GM19395 (cell line): Measurements from ENCODE around the gene GSTO2.

Experiments used
- ATAC-seq: cut with Tn5 transposase; IDR thresholded peaks from one replicate; pipeline ENCODE4 v1.9.1; 2021; ENCODE audit warnings: mild to moderate bottlenecking, moderate library complexity; ENCODE audit not compliant: unreplicated experiment

GSTO2 gene

DNA sequence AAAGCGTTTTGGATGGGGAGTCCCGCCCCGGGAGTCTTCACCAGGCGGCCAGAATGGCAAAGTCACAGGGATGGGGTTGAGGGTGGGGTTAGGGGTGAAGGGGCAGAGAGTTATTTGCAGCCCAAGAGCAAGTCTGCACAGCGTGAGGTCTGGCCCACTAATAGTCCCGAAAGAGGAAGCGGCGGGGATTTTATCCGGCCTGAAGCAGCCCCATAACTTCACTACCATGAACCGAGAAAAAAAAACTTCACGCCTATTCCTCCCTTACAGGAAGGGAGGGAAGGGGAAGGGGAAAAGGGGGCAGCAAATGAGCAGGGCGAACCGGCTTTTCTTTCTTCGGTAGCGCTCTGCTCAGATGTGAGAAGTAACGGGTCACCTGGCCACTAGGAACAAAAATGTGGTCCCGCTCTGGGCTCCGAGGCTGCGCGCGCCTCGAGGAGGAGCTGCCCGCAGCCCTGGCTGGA lies 68.6 kb downstream of the GSTO2 start:
- peak; percentile 52 for ATAC-seq

DNA sequence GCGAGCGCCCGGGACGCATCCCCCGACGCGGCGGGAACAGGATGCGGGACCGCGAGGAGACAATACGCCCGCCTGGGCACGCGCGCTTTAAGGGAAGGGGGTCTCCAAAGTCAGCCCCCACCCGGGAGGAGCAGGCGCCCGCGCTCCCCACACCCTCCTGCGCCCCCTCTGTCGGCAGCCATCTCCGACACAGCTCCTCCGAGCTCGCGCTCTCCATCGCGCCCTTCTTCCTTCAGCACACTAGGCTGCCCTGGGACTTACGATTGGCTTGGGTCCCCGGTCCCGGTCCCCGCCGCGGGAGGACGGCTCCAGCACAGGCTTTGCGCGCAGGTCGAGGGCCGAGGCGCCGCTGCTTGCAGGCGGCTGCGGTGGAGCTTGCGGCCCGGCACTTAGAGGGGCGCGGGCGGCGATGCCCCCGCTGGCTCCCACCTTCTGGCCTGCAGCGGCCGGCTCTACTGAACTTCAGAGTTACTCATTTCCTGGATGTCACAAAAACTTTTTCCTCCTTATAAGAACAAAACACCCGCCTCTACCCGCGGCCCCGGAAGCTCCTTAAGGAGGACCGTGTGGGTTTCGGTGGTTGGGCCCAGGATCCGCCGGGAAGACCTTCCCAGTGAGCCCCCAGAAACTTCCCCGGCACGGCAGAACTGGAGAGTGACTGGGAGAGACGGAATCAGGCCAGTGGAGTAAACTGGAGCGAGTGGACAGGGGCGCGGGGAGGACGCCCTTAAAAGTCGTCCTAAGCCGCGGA lies 69.2 kb downstream of the GSTO2 start, which contains the start of gene ITPRIP:
Gene ITPRIP, minus strand, starts transcription at position 481 of the 751 bp plus-strand sequence. CDS start 22,414 bp downstream, outside the sequence.
- ATAC-seq = peak; percentile 73

DNA sequence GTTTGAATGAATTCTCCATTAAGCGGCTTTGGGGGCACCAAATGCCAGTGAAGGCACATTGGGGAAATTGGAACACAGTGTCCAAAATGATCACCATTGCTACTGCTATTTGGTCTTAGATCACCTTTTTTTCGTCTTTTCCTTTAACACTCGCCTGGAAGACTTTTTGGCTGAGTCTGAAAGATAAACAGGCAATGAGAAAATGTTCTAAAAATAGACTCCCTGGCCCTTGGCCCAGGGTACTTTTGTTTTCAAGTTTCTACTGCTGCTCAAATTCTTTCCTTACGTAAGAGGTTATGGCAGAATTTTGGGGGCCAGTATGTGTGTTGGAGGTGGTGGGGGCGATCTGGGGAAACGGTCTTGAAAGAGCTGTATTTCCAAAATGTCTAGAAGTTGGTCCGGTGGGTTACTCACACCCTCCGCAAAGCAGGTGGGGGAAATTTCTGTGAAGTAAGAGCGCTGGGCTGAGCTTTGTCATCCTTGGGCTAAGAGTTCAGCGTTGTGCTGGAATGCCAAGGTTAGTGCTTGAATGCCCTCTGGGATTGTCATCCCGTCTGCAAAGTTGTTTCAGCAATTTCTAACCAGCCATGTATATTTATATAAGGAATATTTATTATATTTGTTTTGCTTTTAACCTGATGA lies 70.6 kb downstream of the GSTO2 start:
- no peak for ATAC-seq

DNA sequence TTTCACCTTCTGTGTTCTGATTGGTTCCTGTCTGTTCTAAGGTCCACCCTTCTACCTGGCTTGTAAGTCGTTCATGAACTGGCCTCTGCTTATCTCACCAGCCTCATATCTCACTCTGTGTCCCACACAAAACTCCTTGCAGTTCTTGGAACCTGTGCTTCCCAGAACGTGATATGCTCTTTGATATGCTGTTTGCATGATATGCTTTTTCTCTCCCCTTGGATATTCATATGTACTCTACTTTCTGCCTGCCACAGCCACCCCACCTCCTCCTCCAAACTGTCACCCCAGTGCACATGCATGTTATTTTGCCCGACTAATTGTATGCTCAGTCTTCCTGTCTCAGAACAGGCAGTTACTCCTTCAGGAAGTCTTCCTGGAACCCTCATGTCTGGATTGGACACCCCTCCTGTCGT lies 71.1 kb downstream of the GSTO2 start:
- ATAC-seq = no peak

DNA sequence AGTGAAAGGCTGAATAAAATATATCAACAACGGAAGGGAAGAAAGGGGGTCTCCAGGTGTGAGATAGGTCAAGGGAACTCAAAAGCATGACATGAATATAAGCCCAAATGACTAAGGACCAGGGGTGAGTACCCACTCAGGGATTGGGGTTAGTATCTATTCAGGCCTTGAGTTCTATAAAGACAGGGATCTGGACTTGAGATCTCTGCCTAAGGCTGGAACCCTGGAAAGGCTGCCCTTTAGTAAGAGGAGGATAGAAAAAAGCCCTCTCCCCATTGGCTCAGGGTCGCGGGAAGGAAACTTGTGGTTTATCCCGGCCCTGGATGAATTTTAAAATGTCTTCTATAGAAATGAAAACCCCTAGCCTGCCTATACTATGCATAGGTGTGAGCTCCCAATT lies 71.7 kb downstream of the GSTO2 start:
- no peak for ATAC-seq

DNA sequence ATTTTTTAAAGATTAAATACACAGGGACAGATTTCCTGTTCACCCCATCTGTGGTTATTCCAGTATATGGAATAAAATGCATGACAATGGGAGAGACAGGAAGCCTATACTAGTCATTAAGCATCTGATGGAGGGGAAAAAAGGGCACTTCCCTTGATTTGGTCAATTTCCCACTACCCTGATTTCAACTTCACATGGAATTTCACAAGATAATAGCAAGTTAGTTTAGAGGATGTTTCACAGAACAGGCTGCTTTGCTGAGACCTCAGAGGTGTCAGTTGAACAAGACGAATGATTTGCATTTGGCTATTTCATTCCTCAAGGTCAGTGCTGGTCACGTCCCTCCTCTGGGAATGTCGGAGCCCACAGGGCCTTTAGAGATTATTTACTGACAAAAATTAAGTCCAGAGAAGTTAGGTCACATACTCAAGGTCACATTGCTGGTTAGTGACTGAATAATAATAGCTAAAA lies 74.0 kb downstream of the GSTO2 start:
- ATAC-seq = no peak

DNA sequence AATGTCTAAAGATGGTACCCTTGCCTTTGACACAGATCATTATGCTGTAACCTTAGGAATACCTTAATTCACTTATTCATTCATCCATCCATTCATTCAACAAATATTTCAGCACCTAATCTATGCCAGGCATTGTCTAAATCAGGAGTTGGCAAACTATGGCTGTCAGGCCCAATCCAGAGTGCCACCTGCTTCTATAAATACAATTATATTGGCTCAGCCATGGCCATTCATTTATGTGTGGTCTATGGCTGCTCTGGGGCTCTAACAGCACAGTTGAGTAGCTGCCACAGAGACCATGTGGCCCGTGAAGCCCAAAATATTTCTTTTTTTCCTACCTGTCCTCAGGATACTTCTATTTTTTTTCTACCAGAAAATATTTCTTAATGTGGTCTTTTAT lies 75.2 kb downstream of the GSTO2 start:
- ATAC-seq = no peak

DNA sequence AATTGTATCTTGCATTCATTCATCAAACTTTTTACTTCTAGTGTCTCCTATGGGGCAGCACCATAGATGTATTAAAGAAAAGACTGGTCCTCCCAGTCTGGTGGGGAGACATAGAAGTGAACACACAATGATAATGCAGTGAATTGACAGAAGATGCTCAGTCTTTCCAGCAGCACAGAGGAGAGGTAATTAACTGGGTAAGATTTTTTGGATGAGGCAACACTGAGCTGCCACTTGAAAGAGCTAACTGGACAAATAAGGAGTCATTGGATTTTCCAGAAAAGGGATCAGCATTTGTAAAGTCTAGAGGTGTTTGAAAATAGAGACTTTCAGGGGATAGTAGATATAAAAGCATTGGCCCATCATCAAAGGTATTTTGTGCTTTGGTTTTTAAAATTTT lies 76.5 kb downstream of the GSTO2 start:
- no peak for ATAC-seq

DNA sequence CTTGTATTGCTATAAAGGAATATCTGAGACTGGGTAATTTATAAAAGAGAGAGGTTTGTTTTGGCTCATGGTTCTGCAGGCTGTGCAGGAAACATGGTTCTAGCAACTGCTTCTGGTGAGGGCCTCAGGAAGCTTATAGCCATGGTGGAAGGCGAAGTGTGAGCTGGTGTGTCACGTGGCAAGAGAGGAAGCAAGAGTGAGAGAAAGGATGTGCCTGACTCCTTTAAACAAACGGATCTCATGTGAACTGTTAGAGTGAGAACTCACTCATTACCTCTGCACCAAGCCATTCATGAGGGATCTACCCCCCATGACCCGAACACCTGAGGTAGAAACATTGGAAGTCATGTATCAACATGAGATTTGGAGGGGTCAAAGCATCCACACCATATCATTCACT lies 77.0 kb downstream of the GSTO2 start:
- no peak for ATAC-seq

DNA sequence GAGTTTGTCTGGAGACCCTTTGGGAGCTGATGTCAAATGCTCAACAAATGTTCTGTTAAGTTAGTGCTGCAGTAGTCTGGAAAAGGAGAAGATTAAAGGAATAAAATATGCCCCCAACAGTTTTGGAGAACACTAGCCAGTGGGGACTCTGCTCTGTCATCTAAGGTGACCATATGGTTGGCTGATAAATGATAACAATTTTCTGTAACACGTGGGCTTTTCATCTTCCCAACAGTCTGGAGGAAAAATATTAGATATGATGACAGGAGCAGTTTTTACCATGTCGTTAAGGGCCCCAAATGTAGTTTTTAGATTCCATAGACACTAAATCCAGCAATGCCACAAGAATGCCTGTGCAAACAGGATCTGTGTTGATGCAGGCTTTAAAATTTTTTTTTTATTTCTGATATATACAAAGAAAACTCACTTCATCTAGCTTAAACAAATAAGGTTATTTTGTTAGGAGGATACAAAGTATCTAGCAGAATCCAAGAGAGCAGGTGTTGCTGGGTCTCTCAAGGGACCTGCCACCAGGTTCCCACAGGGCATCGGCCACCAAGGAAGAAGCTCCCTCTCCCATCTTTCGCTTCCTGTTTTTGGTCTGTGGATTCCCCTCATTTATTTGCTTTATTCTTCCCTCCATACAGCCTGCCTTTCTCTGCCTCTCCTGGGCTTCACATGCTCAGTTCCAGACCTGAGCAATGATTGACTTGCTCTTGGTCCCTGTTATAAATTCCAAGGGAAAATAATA lies 78.5 kb downstream of the GSTO2 start:
- ATAC-seq = no peak

DNA sequence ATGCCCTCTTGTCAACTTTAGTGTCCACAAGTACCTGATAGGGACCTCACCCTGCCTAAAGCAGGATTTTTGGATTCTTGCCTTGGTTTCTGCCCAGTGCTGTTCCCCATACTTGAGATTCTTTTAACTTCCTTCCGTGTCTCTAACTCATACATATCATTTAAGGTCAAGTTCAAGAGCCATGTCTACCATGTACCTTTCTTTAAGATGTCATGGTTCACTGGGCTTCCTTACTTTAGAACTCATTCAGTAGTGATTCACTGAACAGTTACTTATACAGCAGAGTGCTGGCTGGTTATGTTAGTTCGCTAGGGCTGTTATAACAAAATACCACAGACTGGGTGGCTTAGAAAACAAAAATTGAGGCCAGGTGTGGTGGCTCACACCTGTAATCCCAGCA lies 79.6 kb downstream of the GSTO2 start:
- ATAC-seq = no peak

DNA sequence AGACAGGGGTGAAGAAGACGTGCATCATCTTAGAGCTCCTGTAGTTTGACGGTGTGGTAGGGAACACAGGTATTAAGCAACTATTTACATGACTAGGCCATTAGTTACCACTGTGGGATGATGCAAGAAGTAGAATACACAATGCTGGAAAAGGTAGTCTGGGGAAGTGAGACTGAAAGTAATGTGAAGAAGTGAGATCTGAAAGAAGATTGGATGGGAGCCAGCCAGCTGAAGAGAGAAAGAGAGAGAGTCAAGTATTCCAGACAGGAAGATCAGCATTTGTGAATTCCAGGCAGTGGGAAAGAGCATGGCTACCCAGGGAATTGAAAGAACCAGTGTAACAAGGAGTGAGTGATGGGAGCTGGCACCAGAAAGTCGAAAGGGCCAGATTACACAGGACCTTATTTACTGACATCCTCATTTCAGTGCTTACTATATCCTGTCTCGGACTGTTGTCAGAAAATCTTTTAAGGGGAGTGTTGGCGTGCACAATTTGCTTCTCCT lies 80.7 kb downstream of the GSTO2 start:
- peak; percentile 60 for ATAC-seq

DNA sequence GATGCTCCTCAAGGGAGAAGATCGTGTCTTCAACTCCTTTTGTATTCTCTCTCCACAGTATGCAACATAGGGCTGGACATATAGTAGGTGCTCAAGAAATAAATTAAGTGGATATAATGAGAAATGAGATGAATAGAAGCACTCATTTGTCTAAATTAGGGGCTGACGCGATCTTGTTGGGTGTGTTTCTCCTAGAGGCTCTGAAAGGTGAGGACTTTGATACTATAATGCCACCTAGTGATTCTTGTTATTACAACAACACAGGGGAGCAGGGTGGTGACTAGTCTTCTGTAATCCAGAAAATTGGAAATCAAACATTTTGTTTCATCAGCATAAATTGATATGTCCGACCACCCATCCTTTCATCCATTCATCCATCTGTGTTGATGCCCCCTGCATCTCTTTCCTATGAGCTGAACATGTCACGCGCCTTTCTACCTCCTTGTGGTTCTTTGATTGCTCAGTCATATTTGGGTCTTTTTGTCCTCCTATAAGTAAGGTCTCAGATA lies 81.2 kb downstream of the GSTO2 start:
- peak; percentile 55 for ATAC-seq

DNA sequence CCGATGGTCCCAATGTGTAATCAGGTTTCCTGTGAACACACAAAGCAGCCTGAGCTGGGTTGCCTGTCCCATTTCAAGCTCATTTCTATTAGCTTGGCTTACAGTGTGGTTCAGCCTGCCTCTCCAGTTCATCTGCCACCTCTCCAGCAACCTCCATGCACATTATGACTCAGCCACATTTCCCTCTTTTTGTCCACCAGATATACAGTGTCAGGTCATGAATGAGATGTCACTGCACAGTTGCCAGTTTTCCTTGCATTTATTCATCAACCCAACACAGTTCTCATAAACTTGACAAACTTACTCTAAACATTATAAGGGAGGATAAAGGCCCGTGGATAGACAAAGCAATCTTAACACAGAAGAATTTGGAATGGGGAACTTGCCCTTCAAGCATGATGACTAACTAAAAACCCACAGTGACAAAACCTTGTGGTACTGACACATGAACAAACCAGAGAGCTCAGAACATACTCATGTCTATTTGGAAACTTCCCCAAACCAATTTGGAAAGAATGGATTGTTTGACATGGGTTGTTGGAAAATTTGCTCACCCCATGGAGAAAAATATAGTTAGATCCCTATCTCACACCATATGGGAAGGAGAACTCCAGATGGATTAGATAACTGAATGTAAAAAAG lies 82.2 kb downstream of the GSTO2 start:
- no peak for ATAC-seq

DNA sequence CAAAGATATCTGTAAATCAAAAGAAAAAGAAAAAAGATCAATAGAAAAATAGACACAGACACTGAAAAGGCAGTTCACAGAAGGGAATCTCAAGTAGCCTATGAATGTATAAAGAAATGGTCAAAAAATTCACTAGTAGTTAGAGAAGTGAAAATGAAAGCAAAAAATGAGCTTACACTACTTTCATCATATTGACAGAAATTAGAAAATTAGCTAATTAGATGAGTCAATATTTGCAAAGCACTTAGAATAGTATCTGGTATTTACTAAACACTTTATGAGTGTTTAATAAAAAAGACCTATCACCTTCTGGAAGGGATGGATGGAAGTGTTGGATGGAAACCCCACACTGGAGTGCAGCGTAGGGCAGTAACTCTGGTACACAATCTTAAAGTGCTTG lies 82.9 kb downstream of the GSTO2 start:
- peak; percentile 23 for ATAC-seq

DNA sequence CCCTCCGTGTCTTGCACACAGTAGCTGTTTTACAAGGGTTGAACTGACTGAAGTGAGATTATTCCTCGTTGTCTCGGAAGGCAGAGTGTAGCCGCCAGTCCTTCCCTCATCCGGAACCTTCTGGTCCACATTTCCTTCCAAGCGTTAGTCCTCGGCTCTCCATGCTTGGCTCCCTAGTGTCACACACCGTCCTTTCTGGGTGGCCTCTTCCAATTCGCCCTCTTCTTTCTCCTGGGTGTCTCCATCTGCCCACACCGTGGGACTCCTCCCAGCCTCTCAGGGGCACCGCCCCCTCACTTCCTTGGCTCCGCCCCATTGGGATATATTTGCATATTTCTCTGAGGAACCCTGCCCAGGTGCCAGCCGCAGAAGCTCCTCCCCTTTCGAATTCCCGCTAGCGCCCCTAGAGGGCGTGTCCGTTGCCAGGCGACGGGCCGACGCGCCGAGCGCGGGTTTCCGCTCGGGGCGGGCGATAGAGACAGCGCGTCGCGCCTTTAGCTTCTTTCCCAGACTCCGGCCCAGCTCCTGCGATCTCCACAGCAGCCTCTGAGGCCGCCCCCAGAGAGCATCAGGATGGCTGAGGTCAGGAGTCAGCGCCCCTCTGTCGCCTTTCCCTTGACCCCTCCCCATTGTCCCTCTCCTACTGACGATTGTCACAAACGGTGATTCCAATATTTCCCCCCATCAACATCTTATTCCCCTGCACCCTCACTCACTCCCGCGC lies 84.5 kb downstream of the GSTO2 start, which contains the start of gene CFAP58:
Gene CFAP58, plus strand, starts transcription at position 509 of the 724 bp plus-strand sequence. Its CDS starts 65 bp downstream, at position 574.
- ATAC-seq = peak; percentile 59
